GM23338 (cell line): ENCODE results near the gene HAT1. TPM values are rescaled to one million over a fixed set of nuclear protein-coding genes. Genes with fewer than 3 reads are reported as not detected.

ENCODE experiments used
- ATAC-seq: fragments of 200-7000 bp; cut with Tn5 transposase; 3 replicates; pipeline ENCODE4 v1.9.1; 2020
- DNase-seq: peaks from one replicate; pipeline ENCODE4 v3.0.0-alpha.2; 2015; ENCODE audit warnings: low spot score
- H2AFZ ChIP-seq: fragments of 200-600 bp; sonication (generic); 2 replicates; pipeline ENCODE4 v1.8.0; 2016; ENCODE audit warnings: antibody characterized with exemption, mild to moderate bottlenecking, moderate library complexity
- H3F3A ChIP-seq: fragments of 200-600 bp; sonication (generic); replicated peaks from 2 replicates; pipeline ENCODE4 v1.8.0; 2017; ENCODE audit warnings: antibody characterized with exemption, mixed run types, low read depth
- H3K27ac ChIP-seq: fragments of 200-600 bp; sonication (generic); 2 replicates; pipeline ENCODE4 v1.6.1; 2016; ENCODE audit warnings: low read depth
- H3K27me3 ChIP-seq: fragments of 200-600 bp; sonication (generic); 2 replicates; pipeline ENCODE4 v1.8.0; 2016; ENCODE audit warnings: mild to moderate bottlenecking, mixed run types, moderate library complexity; ENCODE audit not compliant: insufficient read depth
- H3K36me3 ChIP-seq: fragments of 200-600 bp; sonication (generic); 2 replicates; pipeline ENCODE4 v1.8.0; 2016; ENCODE audit warnings: mild to moderate bottlenecking; ENCODE audit not compliant: insufficient read depth
- H3K4me1 ChIP-seq: fragments of 200-600 bp; sonication (generic); 2 replicates; pipeline ENCODE4 v1.8.0; 2016; ENCODE audit warnings: mild to moderate bottlenecking, moderate library complexity; ENCODE audit not compliant: insufficient read depth
- H3K4me2 ChIP-seq: fragments of 200-600 bp; sonication (generic); 2 replicates; pipeline ENCODE4 v1.7.1; 2017; ENCODE audit warnings: mixed run types
- H3K4me3 ChIP-seq: fragments of 200-600 bp; sonication (generic); 2 replicates; pipeline ENCODE4 v1.6.1; 2016; ENCODE audit warnings: mixed run types
- H3K79me2 ChIP-seq: fragments of 200-600 bp; sonication (generic); replicated peaks from 2 replicates; pipeline ENCODE4 v1.8.0; 2017; ENCODE audit warnings: mild to moderate bottlenecking; ENCODE audit not compliant: insufficient read depth
- H3K9me2 ChIP-seq: fragments of 200-600 bp; sonication (generic); 2 replicates; pipeline ENCODE4 v1.8.0; 2017; ENCODE audit not compliant: insufficient read depth
- H4K20me1 ChIP-seq: fragments of 200-600 bp; sonication (generic); replicated peaks from 2 replicates; pipeline ENCODE4 v1.8.0; 2017; ENCODE audit warnings: mild to moderate bottlenecking; ENCODE audit not compliant: insufficient read depth
- H3K27ac Mint-ChIP-seq: 2 replicates; pipeline ENCODE4 v1.8.0; 2020; ENCODE audit warnings: inconsistent platforms, mild to moderate bottlenecking, moderate library complexity, mixed read lengths
- H3K27me3 Mint-ChIP-seq: 3 replicates; pipeline ENCODE4 v1.8.0; 2022; ENCODE audit warnings: low read depth, mild to moderate bottlenecking, moderate library complexity, mixed read lengths, inconsistent platforms; ENCODE audit not compliant: insufficient read depth, poor library complexity
- H3K36me3 Mint-ChIP-seq: 3 replicates; pipeline ENCODE4 v1.8.0; 2021; ENCODE audit warnings: low read depth, mild to moderate bottlenecking, inconsistent platforms, moderate library complexity, mixed read lengths
- H3K4me1 Mint-ChIP-seq: 3 replicates; pipeline ENCODE4 v1.8.0; 2020; ENCODE audit warnings: mild to moderate bottlenecking, inconsistent platforms, mixed read lengths
- H3K4me3 Mint-ChIP-seq: 3 replicates; pipeline ENCODE4 v1.8.0; 2021; ENCODE audit warnings: moderate library complexity, mild to moderate bottlenecking, inconsistent platforms, mixed read lengths
- H3K9me3 Mint-ChIP-seq: 3 replicates; pipeline ENCODE4 v1.8.0; 2020; ENCODE audit warnings: moderate library complexity, mild to moderate bottlenecking, inconsistent platforms, mixed read lengths
- CREB1 ChIP-seq: fragments of 250-450 bp; sonication (Bioruptor Pico); IDR thresholded peaks from 2 replicates; pipeline ENCODE4 v1.5.0; 2020; ENCODE audit warnings: low read depth, mild to moderate bottlenecking, moderate library complexity
- EZH2 ChIP-seq: fragments of 200-600 bp; sonication (generic); IDR thresholded peaks from one replicate; pipeline ENCODE4 v1.8.0; 2017; ENCODE audit warnings: antibody characterized with exemption, mild to moderate bottlenecking, low read depth; ENCODE audit not compliant: unreplicated experiment
- EZH2phosphoT487 ChIP-seq: fragments of 200-600 bp; sonication (generic); IDR thresholded peaks from one replicate; pipeline ENCODE4 v1.8.1; 2018; ENCODE audit warnings: antibody characterized with exemption; ENCODE audit not compliant: unreplicated experiment
- JUNB ChIP-seq: IDR thresholded peaks from one replicate; pipeline ENCODE4 v1.6.1; 2016; ENCODE audit warnings: antibody characterized with exemption; ENCODE audit not compliant: unreplicated experiment
- NANOG ChIP-seq: IDR thresholded peaks from 2 replicates; pipeline ENCODE4 v1.6.1; 2016; ENCODE audit warnings: antibody characterized with exemption, borderline replicate concordance
- POLR2AphosphoS5 ChIP-seq: IDR thresholded peaks from 2 replicates; pipeline ENCODE4 v1.6.1; 2016; ENCODE audit warnings: antibody characterized with exemption, low read depth
- STAT1 ChIP-seq: IDR thresholded peaks from one replicate; pipeline ENCODE4 v1.6.1; 2016; ENCODE audit warnings: antibody characterized with exemption; ENCODE audit not compliant: unreplicated experiment
- ZNF114 ChIP-seq: fragments of 250-450 bp; sonication (Bioruptor Pico); IDR thresholded peaks from 2 replicates; pipeline ENCODE4 v1.5.0; 2020; ENCODE audit warnings: mild to moderate bottlenecking, moderate library complexity
- ZNF331 ChIP-seq: fragments of 250-450 bp; sonication (Bioruptor Pico); IDR thresholded peaks from 2 replicates; pipeline ENCODE4 v1.5.0; 2020; ENCODE audit warnings: low read depth, mild to moderate bottlenecking, moderate library complexity
- polyA plus RNA-seq: library from polyadenylated mRNA; unstranded; fragments of >200 nt; fragmentation: Nextera tagmentation; extraction: Ambion mirVana; gene quantifications from 2 replicates; pipeline ENCODE4 v1.2.1, GENCODE V29; 2016
- total RNA-seq: library from RNA; depleted of rRNA; stranded (reverse); fragments of >200 nt; shearing (Covaris generic); gene quantifications from 2 replicates; pipeline ENCODE4 v1.2.3, GENCODE V29; 2014
- TF ChIP-seq, protein P1 (sequence below), 2 experiments: fragments of 200-600 bp in 1 of 2; sonication (generic) in 1 of 2; conservative IDR thresholded peaks; 2 replicates each; pipeline versions ENCODE4 v1.5.1 to v1.6.1; 2016 to 2017; ENCODE audit warnings: antibody characterized with exemption in 2 of 2, low read depth in 2 of 2, mild to moderate bottlenecking in 2 of 2, moderate library complexity in 1 of 2
- TF ChIP-seq, protein P2 (sequence below): IDR thresholded peaks from 2 replicates; pipeline ENCODE4 v1.6.1; 2016; ENCODE audit warnings: antibody characterized with exemption
- TF ChIP-seq, protein P3 (sequence below): fragments of 250-450 bp; sonication (Bioruptor Pico); IDR thresholded peaks from 2 replicates; pipeline ENCODE4 v1.5.0; 2020; ENCODE audit warnings: mild to moderate bottlenecking, moderate library complexity
- TF ChIP-seq, protein P4 (sequence below): IDR thresholded peaks from one replicate; pipeline ENCODE4 v1.6.1; 2018; ENCODE audit warnings: antibody characterized with exemption; ENCODE audit not compliant: unreplicated experiment

HAT1 gene
- total and polyA plus RNA-seq, 2 experiments from 2014 or later, result 67.2 to 67.5 TPM

DNA sequence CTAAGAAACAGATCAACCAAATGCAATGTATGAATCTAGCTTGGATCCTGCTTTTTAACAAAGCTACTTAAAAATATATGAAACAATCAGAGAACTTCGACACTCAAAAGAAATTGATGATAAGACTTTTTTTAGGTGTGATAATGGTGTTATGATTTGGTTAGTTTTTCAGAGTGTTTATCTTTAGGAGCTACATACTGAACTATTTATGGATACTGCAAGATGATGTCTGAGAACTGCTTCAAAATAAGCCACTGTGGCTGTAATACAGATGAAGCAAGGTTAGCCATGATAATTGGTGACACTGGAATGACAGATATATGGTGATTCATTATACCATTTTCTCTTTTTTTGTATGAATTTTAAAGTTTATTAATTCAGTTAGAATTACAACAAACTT is 42.4 kb upstream of the HAT1 start:
- no peaks in the 10 kb centered on the region for H3K27me3 ChIP-seq
- no peak overlapping the region for H3K4me2 ChIP-seq
- ATAC-seq (no peak), DNase-seq (no peak)
- no peak overlapping the region for H3K27ac Mint-ChIP-seq
- H4K20me1 ChIP-seq, result no peaks in the 10 kb centered on the region
- peaks cover 4% of the 10 kb centered on the region; the same call in 2 of the 3 replicates for H3K4me1 Mint-ChIP-seq
- no peaks in the 10 kb centered on the region for H3K4me1 ChIP-seq
- no peak overlapping the region for H3K4me3 ChIP-seq
- H3K9me3 Mint-ChIP-seq, result no peaks in the 10 kb centered on the region
- H3F3A ChIP-seq, result no peaks in the 10 kb centered on the region
- no peak overlapping the region for H2AFZ ChIP-seq
- TF ChIP-seq POLR2AphosphoS5 (no peak), ZNF114 (no peak), STAT1 (no peak), JUNB (no peak), NANOG (no peak), EZH2 (no peak), CREB1 (CRISPR knock-in tag) (no peak), ZNF331 (no peak), EZH2phosphoT487 (no peak)
- TF ChIP-seq, protein P1, sequence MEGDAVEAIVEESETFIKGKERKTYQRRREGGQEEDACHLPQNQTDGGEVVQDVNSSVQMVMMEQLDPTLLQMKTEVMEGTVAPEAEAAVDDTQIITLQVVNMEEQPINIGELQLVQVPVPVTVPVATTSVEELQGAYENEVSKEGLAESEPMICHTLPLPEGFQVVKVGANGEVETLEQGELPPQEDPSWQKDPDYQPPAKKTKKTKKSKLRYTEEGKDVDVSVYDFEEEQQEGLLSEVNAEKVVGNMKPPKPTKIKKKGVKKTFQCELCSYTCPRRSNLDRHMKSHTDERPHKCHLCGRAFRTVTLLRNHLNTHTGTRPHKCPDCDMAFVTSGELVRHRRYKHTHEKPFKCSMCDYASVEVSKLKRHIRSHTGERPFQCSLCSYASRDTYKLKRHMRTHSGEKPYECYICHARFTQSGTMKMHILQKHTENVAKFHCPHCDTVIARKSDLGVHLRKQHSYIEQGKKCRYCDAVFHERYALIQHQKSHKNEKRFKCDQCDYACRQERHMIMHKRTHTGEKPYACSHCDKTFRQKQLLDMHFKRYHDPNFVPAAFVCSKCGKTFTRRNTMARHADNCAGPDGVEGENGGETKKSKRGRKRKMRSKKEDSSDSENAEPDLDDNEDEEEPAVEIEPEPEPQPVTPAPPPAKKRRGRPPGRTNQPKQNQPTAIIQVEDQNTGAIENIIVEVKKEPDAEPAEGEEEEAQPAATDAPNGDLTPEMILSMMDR (conservative IDR thresholded peaks at IDR 0.05; ENCODE audit: low read depth in 2 of 2), result no peak
- TF ChIP-seq, protein P2, sequence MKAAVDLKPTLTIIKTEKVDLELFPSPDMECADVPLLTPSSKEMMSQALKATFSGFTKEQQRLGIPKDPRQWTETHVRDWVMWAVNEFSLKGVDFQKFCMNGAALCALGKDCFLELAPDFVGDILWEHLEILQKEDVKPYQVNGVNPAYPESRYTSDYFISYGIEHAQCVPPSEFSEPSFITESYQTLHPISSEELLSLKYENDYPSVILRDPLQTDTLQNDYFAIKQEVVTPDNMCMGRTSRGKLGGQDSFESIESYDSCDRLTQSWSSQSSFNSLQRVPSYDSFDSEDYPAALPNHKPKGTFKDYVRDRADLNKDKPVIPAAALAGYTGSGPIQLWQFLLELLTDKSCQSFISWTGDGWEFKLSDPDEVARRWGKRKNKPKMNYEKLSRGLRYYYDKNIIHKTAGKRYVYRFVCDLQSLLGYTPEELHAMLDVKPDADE, result no peak
- TF ChIP-seq, protein P3, sequence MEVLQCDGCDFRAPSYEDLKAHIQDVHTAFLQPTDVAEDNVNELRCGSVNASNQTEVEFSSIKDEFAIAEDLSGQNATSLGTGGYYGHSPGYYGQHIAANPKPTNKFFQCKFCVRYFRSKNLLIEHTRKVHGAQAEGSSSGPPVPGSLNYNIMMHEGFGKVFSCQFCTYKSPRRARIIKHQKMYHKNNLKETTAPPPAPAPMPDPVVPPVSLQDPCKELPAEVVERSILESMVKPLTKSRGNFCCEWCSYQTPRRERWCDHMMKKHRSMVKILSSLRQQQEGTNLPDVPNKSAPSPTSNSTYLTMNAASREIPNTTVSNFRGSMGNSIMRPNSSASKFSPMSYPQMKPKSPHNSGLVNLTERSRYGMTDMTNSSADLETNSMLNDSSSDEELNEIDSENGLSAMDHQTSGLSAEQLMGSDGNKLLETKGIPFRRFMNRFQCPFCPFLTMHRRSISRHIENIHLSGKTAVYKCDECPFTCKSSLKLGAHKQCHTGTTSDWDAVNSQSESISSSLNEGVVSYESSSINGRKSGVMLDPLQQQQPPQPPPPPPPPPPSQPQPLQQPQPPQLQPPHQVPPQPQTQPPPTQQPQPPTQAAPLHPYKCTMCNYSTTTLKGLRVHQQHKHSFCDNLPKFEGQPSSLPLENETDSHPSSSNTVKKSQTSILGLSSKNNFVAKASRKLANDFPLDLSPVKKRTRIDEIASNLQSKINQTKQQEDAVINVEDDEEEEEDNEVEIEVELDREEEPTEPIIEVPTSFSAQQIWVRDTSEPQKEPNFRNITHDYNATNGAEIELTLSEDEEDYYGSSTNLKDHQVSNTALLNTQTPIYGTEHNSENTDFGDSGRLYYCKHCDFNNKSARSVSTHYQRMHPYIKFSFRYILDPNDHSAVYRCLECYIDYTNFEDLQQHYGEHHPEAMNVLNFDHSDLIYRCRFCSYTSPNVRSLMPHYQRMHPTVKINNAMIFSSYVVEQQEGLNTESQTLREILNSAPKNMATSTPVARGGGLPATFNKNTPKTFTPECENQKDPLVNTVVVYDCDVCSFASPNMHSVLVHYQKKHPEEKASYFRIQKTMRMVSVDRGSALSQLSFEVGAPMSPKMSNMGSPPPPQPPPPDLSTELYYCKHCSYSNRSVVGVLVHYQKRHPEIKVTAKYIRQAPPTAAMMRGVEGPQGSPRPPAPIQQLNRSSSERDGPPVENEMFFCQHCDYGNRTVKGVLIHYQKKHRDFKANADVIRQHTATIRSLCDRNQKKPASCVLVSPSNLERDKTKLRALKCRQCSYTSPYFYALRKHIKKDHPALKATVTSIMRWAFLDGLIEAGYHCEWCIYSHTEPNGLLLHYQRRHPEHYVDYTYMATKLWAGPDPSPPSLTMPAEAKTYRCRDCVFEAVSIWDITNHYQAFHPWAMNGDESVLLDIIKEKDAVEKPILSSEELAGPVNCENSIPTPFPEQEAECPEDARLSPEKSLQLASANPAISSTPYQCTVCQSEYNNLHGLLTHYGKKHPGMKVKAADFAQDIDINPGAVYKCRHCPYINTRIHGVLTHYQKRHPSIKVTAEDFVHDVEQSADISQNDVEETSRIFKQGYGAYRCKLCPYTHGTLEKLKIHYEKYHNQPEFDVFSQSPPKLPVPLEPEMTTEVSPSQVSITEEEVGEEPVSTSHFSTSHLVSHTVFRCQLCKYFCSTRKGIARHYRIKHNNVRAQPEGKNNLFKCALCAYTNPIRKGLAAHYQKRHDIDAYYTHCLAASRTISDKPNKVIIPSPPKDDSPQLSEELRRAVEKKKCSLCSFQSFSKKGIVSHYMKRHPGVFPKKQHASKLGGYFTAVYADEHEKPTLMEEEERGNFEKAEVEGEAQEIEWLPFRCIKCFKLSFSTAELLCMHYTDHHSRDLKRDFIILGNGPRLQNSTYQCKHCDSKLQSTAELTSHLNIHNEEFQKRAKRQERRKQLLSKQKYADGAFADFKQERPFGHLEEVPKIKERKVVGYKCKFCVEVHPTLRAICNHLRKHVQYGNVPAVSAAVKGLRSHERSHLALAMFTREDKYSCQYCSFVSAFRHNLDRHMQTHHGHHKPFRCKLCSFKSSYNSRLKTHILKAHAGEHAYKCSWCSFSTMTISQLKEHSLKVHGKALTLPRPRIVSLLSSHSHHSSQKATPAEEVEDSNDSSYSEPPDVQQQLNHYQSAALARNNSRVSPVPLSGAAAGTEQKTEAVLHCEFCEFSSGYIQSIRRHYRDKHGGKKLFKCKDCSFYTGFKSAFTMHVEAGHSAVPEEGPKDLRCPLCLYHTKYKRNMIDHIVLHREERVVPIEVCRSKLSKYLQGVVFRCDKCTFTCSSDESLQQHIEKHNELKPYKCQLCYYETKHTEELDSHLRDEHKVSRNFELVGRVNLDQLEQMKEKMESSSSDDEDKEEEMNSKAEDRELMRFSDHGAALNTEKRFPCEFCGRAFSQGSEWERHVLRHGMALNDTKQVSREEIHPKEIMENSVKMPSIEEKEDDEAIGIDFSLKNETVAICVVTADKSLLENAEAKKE (CRISPR knock-in tag), result no peak
- TF ChIP-seq, protein P4, sequence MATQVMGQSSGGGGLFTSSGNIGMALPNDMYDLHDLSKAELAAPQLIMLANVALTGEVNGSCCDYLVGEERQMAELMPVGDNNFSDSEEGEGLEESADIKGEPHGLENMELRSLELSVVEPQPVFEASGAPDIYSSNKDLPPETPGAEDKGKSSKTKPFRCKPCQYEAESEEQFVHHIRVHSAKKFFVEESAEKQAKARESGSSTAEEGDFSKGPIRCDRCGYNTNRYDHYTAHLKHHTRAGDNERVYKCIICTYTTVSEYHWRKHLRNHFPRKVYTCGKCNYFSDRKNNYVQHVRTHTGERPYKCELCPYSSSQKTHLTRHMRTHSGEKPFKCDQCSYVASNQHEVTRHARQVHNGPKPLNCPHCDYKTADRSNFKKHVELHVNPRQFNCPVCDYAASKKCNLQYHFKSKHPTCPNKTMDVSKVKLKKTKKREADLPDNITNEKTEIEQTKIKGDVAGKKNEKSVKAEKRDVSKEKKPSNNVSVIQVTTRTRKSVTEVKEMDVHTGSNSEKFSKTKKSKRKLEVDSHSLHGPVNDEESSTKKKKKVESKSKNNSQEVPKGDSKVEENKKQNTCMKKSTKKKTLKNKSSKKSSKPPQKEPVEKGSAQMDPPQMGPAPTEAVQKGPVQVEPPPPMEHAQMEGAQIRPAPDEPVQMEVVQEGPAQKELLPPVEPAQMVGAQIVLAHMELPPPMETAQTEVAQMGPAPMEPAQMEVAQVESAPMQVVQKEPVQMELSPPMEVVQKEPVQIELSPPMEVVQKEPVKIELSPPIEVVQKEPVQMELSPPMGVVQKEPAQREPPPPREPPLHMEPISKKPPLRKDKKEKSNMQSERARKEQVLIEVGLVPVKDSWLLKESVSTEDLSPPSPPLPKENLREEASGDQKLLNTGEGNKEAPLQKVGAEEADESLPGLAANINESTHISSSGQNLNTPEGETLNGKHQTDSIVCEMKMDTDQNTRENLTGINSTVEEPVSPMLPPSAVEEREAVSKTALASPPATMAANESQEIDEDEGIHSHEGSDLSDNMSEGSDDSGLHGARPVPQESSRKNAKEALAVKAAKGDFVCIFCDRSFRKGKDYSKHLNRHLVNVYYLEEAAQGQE, result no peak
- no peaks in the 10 kb centered on the region for H3K36me3 ChIP-seq
- H3K9me2 ChIP-seq, result no peaks in the 10 kb centered on the region
- H3K79me2 ChIP-seq, result no peaks in the 10 kb centered on the region
- H3K36me3 Mint-ChIP-seq, result peaks cover 7% of the 10 kb centered on the region; the same call in 2 of the 3 replicates
- H3K27ac ChIP-seq, result no peak overlapping the region
- no peak overlapping the region for H3K4me3 Mint-ChIP-seq
- H3K27me3 Mint-ChIP-seq, result no peaks in the 10 kb centered on the region
